Stimulated activated CD4-positive, alpha-beta T cell treated with anti-CD3 and anti-CD28 coated beads, Interleukin-12 subunit alpha, Interleukin-12 subunit beta, amount 100 ng/mL, for 24 hours (primary cell): Measurements from ENCODE around the gene INPP5A.
"Not testable (repeated sequence)": the region's sequence is repeated elsewhere in the genome, so short reads cannot be mapped to it uniquely, and the experiment has no call there.

Source experiments
- DNase-seq, 2 experiments: peaks; one replicate each; pipeline ENCODE4 v3.0.0-alpha.2; 2020; ENCODE audit warnings: low read depth in 2 of 2

Gene INPP5A

DNA sequence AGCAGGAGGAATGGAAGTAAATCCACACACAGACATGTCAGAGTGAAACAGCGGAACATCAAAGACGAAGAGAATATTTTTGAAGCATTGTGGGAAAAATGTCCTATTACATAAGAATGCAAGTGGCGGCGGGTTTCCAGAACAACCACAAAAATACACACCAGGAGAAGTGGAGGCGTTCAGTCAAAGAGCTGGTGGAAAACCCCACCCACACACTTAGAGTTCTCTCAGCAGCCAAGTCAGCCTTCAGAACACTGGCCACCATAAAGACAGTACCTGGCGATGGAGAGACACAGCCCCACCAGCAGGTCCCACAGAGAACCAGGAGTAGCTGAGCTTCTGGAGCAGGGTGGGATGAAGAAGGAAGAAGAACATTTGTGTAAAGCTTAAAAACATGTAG, 224.7 kb downstream of the INPP5A start:
- no peak for DNase-seq

DNA sequence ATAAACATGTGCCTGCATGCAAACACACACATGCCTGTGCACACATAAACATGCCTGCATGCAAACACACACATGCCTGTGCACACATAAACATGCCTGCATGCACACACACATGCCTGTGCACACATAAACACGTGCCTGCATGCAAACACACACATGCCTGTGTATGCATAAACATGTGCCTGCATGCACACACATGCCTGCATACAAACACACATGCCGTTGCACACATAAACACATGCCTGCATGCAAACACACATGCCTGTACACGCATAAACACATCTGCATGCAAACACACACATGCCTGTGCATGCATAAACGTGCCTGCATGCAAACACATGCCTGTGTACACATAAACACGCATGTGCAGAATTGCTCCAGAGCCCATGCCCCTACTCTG, 226.0 kb downstream of the INPP5A start:
- no peak for DNase-seq

DNA sequence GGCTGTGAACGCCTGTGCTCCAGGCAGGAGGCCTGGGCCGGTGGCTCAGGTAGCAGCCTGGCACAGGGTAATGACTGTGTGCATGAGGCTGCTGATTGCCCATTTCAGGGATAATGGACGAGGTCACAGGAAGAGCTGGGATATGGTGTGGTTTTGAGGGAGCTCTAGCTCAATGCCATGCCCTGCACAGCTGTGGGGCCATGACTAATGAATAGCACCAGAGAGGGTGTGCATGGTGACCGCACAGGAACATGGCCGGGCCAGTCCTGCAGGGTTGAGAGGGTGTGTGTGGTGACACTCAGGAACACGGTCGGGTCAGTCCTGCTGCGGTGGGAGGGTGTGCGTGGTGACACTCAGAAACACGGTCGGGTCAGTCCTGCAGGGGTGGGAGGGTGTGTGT, 226.5 kb downstream of the INPP5A start:
- no peak for DNase-seq

DNA sequence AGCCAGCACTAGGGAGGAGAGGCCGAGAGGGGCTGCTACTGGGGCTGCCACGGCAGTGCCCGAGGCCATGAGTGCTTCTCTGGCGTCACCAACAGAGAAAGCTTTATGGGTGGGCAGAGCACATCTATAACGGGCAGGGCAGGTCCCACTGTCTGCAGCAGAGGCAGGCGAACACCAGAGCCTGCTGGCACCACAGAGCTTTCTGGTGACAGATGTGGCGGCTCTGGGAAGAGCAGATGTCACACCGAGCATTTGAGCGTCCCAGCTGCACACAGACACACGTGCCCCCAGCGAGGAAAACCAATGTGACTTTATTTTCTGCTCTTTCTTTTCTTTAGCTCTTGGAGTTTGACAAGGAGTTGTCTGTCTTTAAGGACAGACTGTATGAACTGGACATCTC, 227.8 kb downstream of the INPP5A start:
- DNase-seq: no peak

DNA sequence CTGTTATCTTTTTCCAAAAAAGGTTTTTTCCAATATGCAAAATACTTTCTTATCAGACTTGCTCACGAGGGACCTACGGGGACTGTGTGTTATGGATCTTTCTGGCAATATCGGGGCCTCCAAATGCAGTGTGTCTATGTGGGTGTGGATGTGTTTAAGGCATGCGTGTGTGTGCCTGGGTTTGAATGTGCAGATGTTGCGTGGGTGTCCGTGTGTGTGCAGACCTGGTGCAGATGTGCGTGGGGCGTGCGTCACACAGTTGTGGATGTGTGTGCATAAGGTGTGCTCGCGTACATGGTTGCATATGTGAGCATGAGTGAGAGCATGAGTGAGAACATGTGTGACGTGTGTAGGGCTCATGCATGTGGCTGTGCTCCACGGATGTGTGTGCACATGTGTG, 228.7 kb downstream of the INPP5A start:
- no peak for DNase-seq

DNA sequence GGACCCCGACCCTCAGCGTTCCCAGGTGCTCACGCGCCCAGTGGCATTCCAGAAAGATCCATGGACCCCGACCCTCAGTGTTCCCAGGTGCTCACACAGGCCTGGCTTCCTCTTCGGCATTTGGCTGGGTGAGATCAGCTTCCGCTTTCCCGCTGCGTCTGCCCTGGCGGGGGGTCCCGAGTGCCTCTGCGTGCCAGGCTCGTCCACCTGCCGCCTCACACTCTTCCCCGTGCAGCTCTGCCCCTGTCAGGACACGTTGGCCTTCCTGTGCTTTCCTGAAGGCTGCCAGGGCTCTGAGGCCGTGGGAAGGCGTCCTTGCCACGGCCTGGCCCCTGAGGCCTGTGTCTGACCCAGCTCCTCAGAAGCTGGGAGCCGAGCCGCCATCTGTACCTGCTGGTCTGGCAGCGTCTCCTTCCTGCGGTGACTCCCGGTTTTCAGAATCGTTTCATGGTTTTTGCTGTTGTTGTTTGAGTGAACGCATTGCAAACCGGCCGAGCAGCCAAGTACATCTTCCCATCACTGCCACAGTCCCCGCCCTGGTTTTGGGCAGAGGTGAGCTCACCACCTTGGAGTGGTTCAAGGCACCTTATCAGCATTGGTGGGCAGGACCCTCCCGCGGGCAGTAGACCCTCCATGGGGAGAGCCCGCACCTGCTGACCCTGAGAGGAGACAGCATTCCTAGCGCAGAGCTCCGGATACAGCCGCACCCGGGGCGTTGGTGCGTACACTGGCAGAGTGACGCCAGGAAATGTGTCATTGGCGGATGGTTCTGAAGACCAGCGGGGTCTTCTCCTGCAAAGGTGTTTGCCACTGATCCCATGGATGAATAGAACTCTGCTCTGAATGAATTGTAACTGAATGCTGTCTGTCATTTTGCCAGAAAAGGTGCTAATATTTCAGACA, 231.0 kb downstream of the INPP5A start:
- no peak for DNase-seq

DNA sequence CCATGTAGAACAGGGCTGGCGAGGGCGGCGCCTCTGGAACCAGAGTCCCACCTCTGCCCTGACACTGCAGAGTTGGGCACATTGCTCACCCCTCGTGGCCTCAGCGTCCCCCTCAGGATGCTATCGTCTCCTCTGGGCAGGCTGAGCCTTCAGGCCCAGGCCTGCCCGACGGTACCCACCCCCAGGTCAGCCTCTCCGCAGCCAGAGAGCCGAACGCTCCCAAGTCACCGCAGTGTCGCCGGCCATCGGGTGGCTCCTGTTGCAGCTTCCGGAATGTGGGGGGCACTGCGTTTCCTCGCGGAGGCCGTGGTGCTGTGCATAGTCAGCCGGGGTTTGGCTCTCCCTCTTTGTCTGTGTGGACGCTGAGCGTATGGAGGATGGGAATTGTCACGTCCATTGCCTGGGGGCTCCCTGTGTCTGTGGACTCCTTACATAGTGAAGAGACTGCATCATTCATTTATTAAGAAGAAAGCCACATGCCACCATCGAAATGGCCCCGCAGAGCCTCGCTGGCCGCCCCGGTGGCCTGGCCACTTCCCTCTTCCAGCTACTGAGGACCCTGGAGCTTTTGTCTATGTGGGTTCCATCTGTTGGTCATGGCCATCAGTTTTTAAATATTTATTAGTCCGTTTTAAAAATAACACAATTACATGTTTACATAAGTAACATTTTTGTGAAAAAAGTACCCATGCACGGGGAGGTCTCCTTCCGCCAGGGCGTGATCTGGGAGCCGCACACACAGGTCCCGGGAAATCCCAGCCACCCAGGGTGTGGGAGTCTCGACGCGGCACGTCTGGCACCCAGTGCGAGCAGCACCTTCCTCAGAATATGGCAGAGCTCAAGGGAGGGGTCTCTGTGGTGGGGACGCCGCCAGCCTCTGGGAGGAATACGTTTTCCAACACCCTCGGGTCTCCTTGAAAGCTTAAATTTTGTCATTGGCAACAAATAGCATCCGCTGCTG, 232.8 kb downstream of the INPP5A start:
- no peak for DNase-seq

DNA sequence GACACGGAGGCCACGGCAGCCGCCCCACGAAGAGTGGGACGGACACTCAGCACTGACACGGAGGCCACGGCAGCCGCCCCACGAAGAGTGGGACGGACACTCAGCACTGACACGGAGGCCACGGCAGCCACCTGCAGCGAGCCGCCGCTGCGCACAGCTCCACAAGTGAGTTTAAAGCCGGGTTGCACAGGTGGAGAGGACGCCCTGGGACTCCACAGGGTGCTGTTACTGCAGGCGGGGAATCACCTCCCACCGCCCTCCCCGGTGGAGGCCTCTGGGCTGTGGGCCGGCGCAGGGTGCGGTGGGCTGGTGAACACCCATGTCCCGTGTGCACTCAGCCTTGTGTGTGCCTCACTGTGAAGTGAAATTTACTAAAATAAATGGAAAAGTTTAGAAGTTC, 235.2 kb downstream of the INPP5A start:
- DNase-seq: not testable (repeated sequence)

DNA sequence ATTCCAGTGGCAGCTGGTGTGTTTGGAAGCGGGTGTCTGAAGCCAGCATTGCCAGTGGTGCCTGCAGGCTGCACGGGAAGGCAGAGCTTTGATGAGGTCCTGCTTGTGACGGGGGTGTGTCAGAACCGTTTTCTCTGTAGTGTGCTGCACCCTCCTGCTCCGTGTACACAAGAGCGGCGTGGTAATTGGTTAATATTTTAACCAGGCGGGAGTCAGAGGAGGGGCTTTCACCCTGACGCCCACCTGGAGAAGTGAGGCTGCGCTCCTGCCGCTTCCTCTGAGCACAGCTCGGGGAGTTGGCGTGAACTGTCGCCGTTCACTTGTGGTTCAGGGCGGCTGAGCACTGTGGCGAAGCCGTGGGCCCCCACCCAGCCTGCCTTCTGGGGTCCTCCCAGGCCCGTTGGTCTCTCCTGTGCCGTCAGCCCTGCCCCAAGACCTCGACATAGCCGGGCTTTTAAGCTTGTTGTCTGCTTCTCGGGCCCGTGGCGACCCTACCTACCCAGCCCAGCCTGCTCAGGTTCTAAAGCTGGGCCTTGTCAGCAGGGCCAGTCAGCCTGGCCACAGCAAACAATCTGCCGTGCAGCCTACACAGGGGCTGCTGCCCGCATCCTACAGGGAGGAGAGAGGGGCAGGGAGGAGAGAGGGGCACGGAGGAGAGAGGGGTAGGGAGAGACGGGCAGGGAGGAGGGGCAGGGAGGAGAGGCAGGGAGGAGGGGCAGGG, 236.8 kb downstream of the INPP5A start:
- DNase-seq: no peak

DNA sequence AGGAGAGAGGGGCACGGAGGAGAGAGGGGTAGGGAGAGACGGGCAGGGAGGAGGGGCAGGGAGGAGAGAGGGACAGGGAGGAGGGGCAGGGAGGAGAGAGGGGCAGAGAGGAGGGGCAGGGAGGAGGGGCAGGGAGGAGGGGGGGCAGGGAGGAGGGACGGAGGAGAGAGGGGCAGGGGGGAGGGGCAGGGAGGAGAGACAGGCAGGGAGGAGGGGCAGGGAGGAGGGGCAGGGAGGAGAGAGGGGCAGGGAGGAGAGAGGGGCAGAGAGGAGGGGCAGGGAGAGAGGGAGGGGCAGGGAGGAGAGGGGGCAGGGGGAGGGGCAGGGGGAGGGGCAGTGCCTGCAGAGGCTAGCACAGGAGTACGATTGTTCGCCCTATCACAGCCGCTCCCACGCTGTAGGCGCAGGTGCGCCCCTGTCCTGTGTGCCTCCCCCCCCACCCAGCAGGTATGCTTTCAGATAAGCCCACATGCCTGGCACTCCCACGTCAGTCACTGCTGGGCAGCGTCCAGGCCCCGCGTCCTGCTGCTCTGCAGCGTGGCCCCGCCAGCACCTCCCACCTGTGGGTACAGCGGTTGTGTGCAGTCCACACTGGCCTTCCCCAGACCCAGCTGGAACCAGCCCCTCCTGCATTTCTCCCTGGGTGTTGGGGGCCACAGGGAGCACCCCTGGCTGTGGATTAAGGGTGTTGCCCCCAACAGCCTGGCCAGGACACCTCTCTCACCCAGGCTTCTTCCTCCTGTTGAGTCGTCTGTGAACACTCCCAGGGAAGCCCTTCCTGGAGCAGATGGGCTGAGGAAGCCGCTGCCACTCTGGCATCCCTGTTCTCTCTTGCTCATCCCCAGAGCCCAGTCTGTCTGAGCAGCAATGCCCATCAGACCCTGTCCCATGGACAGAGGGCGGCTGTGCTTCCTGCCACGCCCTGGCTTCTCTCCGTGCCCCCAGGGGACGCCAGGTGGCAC, 237.6 kb downstream of the INPP5A start:
- no peak for DNase-seq

DNA sequence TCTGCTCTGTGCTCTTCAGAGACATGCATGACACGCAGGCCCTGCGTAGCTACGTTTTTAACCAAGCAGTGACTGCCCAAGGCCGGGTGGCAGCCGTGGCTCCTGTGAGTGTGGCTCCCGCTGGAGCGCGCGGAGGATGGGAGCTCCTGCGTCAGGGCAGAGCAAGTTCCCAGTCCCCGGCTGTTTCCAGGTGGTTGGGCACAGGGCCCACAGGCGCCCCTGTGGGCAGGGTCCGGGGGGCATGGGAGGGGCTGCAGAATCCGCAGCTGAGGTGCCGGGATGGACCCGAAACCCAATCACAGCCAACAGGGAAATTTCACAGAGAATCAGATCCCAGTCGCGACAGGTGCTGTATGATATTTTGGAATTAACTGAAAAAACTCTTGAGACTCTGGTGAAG, 238.6 kb downstream of the INPP5A start:
- DNase-seq: no peak

DNA sequence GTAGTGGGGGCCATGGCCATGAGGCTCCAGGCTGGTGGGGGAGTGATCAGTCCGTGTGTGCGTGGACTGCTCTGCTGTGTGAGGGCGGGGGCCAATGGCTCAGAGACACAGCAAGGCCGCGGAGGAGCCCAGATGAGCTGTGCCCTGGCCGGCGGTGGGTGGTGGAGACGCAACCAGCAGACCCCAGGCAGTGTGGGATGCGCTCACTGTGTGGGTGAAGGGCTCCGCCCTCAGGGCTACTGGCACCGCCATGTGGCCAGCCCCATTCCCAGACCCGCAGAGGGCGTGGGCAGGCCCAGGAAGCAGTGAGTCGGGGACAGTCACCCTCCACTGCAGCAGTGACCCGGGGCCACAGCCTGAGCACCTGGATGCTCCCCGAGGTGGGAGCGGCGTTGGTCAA, 239.2 kb downstream of the INPP5A start:
- no peak for DNase-seq

DNA sequence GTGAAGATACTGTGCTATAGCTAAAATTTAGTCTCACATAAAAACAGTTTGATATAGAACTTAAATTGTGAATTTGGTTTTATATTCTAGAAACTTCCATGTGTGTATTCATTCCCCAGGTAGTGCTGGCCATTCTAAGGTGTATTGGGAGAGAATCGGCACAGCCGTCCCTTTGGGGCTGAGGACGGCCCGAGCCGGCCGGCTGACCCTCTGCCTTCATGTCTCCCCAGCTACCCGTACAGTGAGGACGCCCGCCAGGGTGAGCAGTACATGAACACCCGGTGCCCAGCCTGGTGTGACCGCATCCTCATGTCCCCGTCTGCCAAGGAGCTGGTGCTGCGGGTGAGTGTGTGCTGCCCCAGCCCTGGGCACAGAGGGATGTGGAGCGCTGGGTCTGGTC, 239.9 kb downstream of the INPP5A start:
- no peak for DNase-seq

DNA sequence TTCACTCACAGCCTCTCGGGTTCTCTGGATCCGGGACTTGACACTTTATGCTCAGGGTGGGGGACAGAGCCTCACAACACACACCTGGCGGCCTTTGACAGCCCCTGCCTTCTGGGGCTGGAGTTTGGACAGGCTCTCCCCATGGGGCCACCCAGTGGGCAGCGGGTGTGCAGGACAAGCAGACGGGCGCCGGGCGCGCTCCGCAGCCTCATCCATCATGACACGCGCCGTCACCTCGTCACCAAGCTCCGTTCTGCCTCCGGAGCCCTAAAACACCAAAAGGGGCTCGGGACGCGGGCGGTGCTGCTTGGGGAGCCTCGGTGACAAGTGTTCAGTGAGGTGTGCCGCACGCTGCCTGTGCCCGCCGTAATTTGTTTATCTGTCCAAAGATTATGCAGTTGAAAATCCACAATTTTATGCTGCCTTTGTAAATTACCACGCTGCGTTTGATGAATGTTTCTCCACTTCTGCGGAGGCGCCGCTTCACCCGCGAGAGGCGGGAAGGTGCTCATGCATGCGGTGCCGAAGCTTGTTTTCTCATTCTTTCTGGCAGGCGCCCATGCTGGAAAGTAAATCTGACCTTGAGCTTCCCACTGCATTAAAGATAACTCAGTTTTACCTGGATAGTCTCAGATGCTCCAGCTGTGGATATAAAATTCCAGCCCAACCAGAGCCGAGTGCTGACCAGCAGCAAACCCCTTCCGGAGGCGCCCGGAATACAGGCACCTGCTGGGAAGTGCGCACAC, 242.1 kb downstream of the INPP5A start:
- no peak for DNase-seq

DNA sequence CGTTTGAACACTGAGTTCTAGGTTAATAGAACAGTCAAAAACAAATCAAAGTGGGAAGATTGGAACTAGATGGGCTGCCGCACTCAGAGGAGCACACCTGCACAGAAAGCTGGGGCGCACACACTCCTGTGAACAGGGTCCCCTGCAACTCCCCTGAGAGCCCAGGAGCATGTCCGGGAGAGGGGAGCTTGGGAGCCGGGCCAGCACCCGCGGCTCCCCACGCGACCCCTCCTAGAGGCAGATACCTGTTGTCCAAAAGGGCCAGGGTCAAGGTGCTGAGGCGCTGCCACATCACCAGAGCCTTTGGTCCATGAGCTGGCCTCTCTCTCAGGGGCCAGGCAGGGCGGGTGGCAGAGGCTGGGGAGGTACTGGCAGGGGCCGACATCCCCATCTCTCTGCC, 242.8 kb downstream of the INPP5A start:
- DNase-seq: no peak

DNA sequence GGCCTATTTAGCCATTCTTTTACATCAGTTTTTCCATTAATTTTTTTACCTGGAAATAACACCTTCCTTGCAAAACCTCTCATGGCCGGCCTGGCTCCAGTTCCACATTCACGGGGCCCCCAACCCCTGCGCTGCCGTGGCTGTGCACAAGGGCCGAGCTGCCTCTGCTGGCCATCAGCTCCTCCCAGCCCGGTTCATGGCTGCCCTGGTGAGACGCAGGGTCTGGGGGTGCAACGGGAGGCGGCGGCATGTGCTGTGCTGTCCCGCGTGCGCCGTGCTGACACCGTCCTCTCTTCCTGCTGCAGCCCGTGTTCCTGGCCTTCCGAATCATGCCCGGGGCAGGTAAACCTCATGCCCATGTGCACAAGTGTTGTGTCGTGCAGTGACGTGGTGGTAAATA, 244.0 kb downstream of the INPP5A start:
- no peak for DNase-seq

DNA sequence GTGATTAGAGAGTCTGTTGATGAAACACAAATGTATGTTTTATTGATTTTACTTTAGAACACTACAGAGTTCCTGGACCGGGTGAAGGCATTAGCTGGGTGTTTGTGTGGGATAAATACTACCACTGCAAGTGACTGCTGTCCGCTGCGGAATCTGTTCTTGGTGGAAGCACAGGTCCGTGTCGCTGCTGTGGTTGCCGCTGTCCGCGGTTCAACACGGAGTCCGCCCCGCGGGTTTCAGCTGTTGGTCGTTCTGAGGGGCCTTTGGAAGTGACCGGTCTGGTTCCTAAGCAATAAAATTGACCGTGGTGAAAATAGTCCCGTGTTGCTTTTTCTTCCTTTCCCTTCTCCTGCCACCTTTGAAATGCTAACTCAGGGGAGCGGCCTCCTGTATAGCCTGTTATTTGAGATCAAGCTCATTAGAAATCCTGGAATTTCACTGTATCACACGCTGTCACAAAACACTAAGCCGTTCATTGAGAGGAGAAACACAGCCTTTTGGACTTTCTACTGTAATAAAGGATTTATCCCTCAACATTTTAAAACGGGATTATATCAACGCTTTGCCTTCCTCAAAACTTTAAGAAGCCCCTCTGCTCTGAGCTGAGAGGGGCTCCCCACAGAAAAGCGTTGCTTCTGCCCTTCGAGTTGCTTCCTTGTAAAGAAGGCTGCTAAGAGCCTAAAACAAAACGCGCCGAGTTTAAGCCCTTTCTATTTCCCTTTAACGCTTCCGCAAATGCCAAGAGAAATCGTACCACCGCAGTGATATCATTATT, 245.8 kb downstream of the INPP5A start:
- no peak for DNase-seq

DNA sequence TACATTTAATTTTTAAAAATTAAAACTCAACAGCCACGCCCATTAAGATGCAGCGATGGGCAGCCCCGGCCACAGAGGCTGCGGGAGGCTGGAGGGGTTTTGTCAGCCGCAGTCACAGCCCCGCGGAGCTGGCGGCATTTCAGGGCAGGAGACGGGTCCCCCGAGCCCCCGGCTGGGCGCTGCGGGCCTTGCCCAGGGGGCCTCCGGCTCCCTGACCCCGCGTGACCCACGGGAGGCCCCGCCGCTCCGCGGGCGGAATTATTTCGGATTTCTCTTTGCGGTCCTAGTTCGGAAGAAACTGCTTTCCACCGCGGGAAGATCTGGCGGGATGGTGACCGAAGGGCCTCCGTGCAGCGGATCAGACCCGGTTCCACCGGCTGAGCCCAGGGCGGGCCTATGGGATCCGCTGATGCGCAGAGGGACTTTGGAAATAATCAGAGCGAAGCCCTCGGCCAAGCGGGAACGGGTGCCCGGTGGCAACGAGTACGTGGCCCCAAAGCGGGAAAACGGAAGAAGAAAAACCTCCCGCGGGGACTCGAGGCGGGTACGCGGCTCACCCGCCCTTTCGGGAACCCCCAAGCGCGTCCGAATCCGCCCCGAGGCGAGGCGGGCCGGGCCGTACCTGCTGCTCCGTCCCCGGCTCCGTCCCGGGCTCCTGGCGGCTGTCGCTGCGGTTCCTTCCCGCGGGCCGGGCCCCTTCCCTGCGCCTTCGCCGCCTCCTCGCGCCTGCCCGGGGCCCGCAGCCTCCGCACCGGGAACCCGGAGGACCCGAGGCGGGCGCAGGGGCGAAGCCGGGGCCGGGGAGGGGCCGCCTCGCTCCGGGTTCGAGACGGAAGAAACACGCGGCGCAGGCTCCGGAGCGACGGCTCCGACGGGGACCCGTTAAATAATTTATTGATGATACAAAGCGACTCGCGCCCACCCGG, 246.6 kb downstream of the INPP5A start:
- no peak for DNase-seq
